Common myeloid progenitor, CD34-positive (primary cell): ENCODE measurements around the gene HS3ST4.

ENCODE experiments used
- CTCF ChIA-PET: fragments of 350-600 bp; sonication (Branson Sonifier 250); formaldehyde crosslinking; loops from one replicate; lab custom pipeline; 2021; ENCODE audit warnings: antibody characterized with exemption; lab: Charles Lee
- POLR2A ChIA-PET: fragments of 350-600 bp; sonication (Branson Sonifier 250); formaldehyde crosslinking; loops from one replicate; lab custom pipeline; 2021; ENCODE audit warnings: antibody characterized with exemption; lab: Charles Lee
- DNase-seq, 3 donors: peaks; one replicate each; pipeline versions ENCODE4 v3.0.0 to v3.0.0-alpha.2; 2013
- H3K27ac ChIP-seq, 2 experiments: 1 replicate in 1 of 2; 2 replicates in 1 of 2; pipeline ENCODE4 v1.7.0; 2013; ENCODE audit warnings: inconsistent platforms in 2 of 2, low read length in 2 of 2, mild to moderate bottlenecking in 2 of 2, low read depth in 1 of 2, moderate library complexity in 1 of 2; ENCODE audit not compliant: severe bottlenecking in 2 of 2, insufficient read depth in 1 of 2, poor library complexity in 1 of 2
- H3K27me3 ChIP-seq, 5 experiments: replicated peaks in 2 of 5; 1 replicate in 3 of 5; 2 replicates in 2 of 5; pipeline versions ENCODE4 v1.6.1 to v1.7.0; 2013; ENCODE audit warnings: low read length in 4 of 5, mild to moderate bottlenecking in 2 of 5, moderate library complexity in 2 of 5, inconsistent platforms in 1 of 5; ENCODE audit not compliant: insufficient read depth in 5 of 5, control insufficient read depth in 4 of 5
- H3K36me3 ChIP-seq, 4 experiments: 1 replicate in 2 of 4; 2 replicates in 2 of 4; pipeline versions ENCODE4 v1.6.1 to v1.7.0; 2013; ENCODE audit warnings: low read length in 3 of 4, control low read depth in 1 of 4, mild to moderate bottlenecking in 1 of 4; ENCODE audit not compliant: control insufficient read depth in 4 of 4, insufficient read depth in 4 of 4
- H3K4me1 ChIP-seq, 4 experiments: 1 replicate in 3 of 4; 2 replicates in 1 of 4; pipeline versions ENCODE4 v1.6.1 to v1.7.1; 2013; ENCODE audit warnings: low read length in 3 of 4, mild to moderate bottlenecking in 3 of 4, control low read depth in 1 of 4, inconsistent platforms in 1 of 4, moderate library complexity in 1 of 4; ENCODE audit not compliant: control insufficient read depth in 4 of 4, insufficient read depth in 4 of 4; ENCODE audit errors: control extremely low read depth in 1 of 4
- H3K4me3 ChIP-seq, 7 experiments: 1 replicate in 4 of 7; 2 replicates in 3 of 7; pipeline versions ENCODE4 v1.5.1 to v1.7.0; 2013; ENCODE audit warnings: mild to moderate bottlenecking in 7 of 7, low read length in 6 of 7, moderate library complexity in 6 of 7, inconsistent platforms in 2 of 7, low read depth in 2 of 7, control low read depth in 1 of 7; ENCODE audit not compliant: insufficient read depth in 4 of 7, control insufficient read depth in 1 of 7; ENCODE audit errors: extremely low read depth in 1 of 7
- H3K9me3 ChIP-seq, 5 experiments: 1 replicate in 4 of 5; 2 replicates in 1 of 5; pipeline versions ENCODE4 v1.6.1 to v1.7.1; 2013; ENCODE audit warnings: low read length in 4 of 5, mild to moderate bottlenecking in 2 of 5, inconsistent platforms in 1 of 5, low read depth in 1 of 5, moderate library complexity in 1 of 5; ENCODE audit not compliant: control insufficient read depth in 4 of 5, insufficient read depth in 2 of 5; ENCODE audit errors: control extremely low read depth in 1 of 5
- WGBS: methylation state at CpG from one replicate; pipeline ENCODE4 v1.1.5; 2013; ENCODE audit not compliant: insufficient coverage; 5-methylcytosine and 5-hydroxymethylcytosine counted together

Gene HS3ST4

GRCh38 chr16:25941800-25942499, 250.2 kb downstream of the HS3ST4 start:
- H3K9me3 ChIP-seq, result peaks cover 0 to 5% (median 0%) of the 10 kb centered on the region in 5 experiments
- H3K4me3 ChIP-seq, result no peak overlapping the region
- no peak overlapping the region for H3K27ac ChIP-seq
- CTCF ChIA-PET, result no interaction called here
- 97% methylated on average over 2 of the region's 4 CpGs for WGBS
- POLR2A ChIA-PET, result no interaction called here
- H3K36me3 ChIP-seq, result no peaks in the 10 kb centered on the region
- H3K4me1 ChIP-seq, result no peaks in the 10 kb centered on the region
- no peak for DNase-seq
- no peaks in the 10 kb centered on the region for H3K27me3 ChIP-seq

- Histone ChIP-seq H3K36me3 (no peaks in the 10 kb centered on the region), H3K9me3 (no peaks in the 10 kb centered on the region), H3K4me1 (no peaks in the 10 kb centered on the region), H3K4me3 (no peak overlapping the region), H3K27me3 (peaks cover 0 to 1% (median 0%) of the 10 kb centered on the region in 5 experiments), H3K27ac (no peak overlapping the region)
- 26% methylated on average over 3 of the region's 3 CpGs for WGBS
- DNase-seq, result no peak
- POLR2A ChIA-PET, result no interaction called here
- CTCF ChIA-PET, result no interaction called here
Observed at GRCh38 chr16:25950586-25951281, 259.0 kb downstream of the HS3ST4 start.

- 89% methylated on average over 1 of the region's 1 CpG for WGBS
- DNase-seq, result no peak
- CTCF ChIA-PET, result no interaction called here
- Histone ChIP-seq H3K36me3 (no peaks in the 10 kb centered on the region), H3K27ac (no peak overlapping the region), H3K4me3 (no peak overlapping the region), H3K27me3 (peaks cover 0 to 1% (median 0%) of the 10 kb centered on the region in 5 experiments), H3K9me3 (no peaks in the 10 kb centered on the region), H3K4me1 (no peaks in the 10 kb centered on the region)
- POLR2A ChIA-PET, result no interaction called here
Observed at GRCh38 chr16:25951999-25952398, 260.2 kb downstream of the HS3ST4 start.

- Histone ChIP-seq H3K9me3 (no peaks in the 10 kb centered on the region), H3K27ac (no peak overlapping the region), H3K4me1 (no peaks in the 10 kb centered on the region), H3K36me3 (no peaks in the 10 kb centered on the region), H3K27me3 (peaks cover 0 to 1% (median 0%) of the 10 kb centered on the region in 5 experiments), H3K4me3 (no peak overlapping the region)
- 100% methylated on average over 3 of the region's 3 CpGs for WGBS
- ChIA-PET POLR2A (no interaction called here), CTCF (no interaction called here)
- DNase-seq, result no peak
Observed at GRCh38 chr16:25952983-25953382, 261.2 kb downstream of the HS3ST4 start.

- H3K4me1 ChIP-seq, result no peaks in the 10 kb centered on the region
- H3K36me3 ChIP-seq, result no peaks in the 10 kb centered on the region
- H3K27ac ChIP-seq, result no peak overlapping the region
- H3K27me3 ChIP-seq, result no peaks in the 10 kb centered on the region
- ChIA-PET POLR2A (no interaction called here), CTCF (no interaction called here)
- H3K4me3 ChIP-seq, result no peak overlapping the region
- DNase-seq, result no peak
- no peaks in the 10 kb centered on the region for H3K9me3 ChIP-seq
- 80% methylated on average over 1 of the region's 2 CpGs for WGBS
Observed at GRCh38 chr16:25957707-25958106, 265.9 kb downstream of the HS3ST4 start.

GRCh38 chr16:25959221-25959620, 267.5 kb downstream of the HS3ST4 start:
- WGBS, result 100% methylated on average over 1 of the region's 2 CpGs
- POLR2A ChIA-PET, result no interaction called here
- H3K27ac ChIP-seq, result no peak overlapping the region
- no peaks in the 10 kb centered on the region for H3K4me1 ChIP-seq
- no peak for DNase-seq
- no peaks in the 10 kb centered on the region for H3K27me3 ChIP-seq
- CTCF ChIA-PET, result no interaction called here
- no peaks in the 10 kb centered on the region for H3K36me3 ChIP-seq
- H3K9me3 ChIP-seq, result no peaks in the 10 kb centered on the region
- H3K4me3 ChIP-seq, result no peak overlapping the region
